ENCODE results near the gene COX7A2.

GRCh38 chr6:75273009-75273408 lies 29.4 kb upstream of the COX7A2 start:
- TF ChIP-seq, protein P1, sequence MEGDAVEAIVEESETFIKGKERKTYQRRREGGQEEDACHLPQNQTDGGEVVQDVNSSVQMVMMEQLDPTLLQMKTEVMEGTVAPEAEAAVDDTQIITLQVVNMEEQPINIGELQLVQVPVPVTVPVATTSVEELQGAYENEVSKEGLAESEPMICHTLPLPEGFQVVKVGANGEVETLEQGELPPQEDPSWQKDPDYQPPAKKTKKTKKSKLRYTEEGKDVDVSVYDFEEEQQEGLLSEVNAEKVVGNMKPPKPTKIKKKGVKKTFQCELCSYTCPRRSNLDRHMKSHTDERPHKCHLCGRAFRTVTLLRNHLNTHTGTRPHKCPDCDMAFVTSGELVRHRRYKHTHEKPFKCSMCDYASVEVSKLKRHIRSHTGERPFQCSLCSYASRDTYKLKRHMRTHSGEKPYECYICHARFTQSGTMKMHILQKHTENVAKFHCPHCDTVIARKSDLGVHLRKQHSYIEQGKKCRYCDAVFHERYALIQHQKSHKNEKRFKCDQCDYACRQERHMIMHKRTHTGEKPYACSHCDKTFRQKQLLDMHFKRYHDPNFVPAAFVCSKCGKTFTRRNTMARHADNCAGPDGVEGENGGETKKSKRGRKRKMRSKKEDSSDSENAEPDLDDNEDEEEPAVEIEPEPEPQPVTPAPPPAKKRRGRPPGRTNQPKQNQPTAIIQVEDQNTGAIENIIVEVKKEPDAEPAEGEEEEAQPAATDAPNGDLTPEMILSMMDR (optimal IDR thresholded peaks at IDR 0.05 in 1 of 3, IDR thresholded peaks at IDR 0.05 in 1 of 3, conservative IDR thresholded peaks at IDR 0.05 in 1 of 3; ENCODE audit: extremely low read depth in 1 of 3, insufficient read depth in 2 of 3, low read length in 3 of 3) = no peak
- no peak for TF ChIP-seq EZH2 (IDR thresholded peaks at IDR 0.05; ENCODE audit: low read length)

Data from keratinocyte (primary cell).